ENCODE results near the gene PTPRT.

PTPRT gene

DNA sequence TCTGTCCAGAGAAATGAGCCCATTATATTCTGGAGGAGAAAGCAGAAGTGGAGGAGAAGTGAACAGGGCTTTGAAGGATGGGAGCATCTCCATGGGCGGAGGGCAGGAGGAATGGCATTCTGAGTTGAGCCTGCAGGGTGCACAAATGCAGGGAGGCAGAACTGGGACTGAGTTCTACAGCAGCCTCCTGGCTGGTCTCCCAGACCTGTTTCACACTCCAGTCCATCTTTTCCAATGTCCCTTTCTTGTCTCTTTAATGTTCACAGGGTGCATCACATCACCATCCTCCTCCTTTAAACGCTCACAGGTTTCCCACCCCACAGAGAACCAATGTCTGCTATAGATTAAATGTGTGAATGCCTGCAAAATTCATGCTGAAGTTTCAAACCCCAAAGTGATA, 302.9 kb downstream of the PTPRT start:
- Histone ChIP-seq H3K4me3 (ENCODE audit: low read depth in 1 of 5, low read length in 5 of 5) (no peak overlapping the region), H3K36me3 (ENCODE audit: control insufficient read depth in 5 of 5, insufficient read depth in 5 of 5, low read length in 5 of 5) (no peaks in the 10 kb centered on the region), H3K27me3 (ENCODE audit: control insufficient read depth in 5 of 5, insufficient read depth in 4 of 5, low read length in 5 of 5) (no peaks in the 10 kb centered on the region), H3K9me3 (ENCODE audit: control insufficient read depth in 5 of 5, low read length in 5 of 5) (no peaks in the 10 kb centered on the region), H3K27ac (ENCODE audit: low read depth, low read length) (no peak overlapping the region), H3K4me1 (ENCODE audit: control insufficient read depth in 5 of 5, insufficient read depth in 5 of 5, low read length in 5 of 5) (no peaks in the 10 kb centered on the region), H3K9ac (ENCODE audit: low read length in 5 of 5) (no peak overlapping the region)

- no peaks in the 10 kb centered on the region for H3K4me1 ChIP-seq (ENCODE audit: control insufficient read depth in 5 of 5, insufficient read depth in 5 of 5, low read length in 5 of 5)
- H3K36me3 ChIP-seq (ENCODE audit: control insufficient read depth in 5 of 5, insufficient read depth in 5 of 5, low read length in 5 of 5), result no peaks in the 10 kb centered on the region
- no peak overlapping the region for H3K27ac ChIP-seq (ENCODE audit: low read depth, low read length)
- no peaks in the 10 kb centered on the region for H3K27me3 ChIP-seq (ENCODE audit: control insufficient read depth in 5 of 5, insufficient read depth in 4 of 5, low read length in 5 of 5)
- no peak overlapping the region for H3K9ac ChIP-seq (ENCODE audit: low read length in 5 of 5)
- H3K9me3 ChIP-seq (ENCODE audit: control insufficient read depth in 5 of 5, low read length in 5 of 5), result no peaks in the 10 kb centered on the region
- no peak overlapping the region for H3K4me3 ChIP-seq (ENCODE audit: low read depth in 1 of 5, low read length in 5 of 5)
These were observed 303.7 kb downstream of the PTPRT start for GRCh38 chr20:42886046-42886445.

DNA sequence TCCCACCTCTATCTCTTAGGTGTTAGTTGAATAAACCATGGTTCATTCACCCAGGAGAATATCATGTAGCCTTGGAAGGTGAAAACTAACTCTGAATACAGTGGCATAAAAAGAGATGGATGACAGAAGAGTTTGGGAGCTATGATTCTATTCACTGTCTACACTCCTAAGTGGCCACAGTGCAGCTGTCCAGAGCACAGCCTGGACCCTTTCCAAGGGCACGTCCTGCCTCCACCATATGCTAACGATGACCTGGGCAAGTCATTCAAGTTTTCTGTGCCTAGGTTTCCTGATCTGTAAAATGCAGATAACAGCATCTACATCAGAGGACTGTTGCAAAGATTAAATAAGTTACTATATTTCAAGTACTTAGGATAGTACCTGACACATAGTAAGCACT, 314.1 kb downstream of the PTPRT start:
- Histone ChIP-seq H3K27ac (ENCODE audit: low read depth, low read length) (no peak overlapping the region), H3K27me3 (ENCODE audit: control insufficient read depth in 5 of 5, insufficient read depth in 4 of 5, low read length in 5 of 5) (no peaks in the 10 kb centered on the region), H3K36me3 (ENCODE audit: control insufficient read depth in 5 of 5, insufficient read depth in 5 of 5, low read length in 5 of 5) (no peaks in the 10 kb centered on the region), H3K9me3 (ENCODE audit: control insufficient read depth in 5 of 5, low read length in 5 of 5) (no peaks in the 10 kb centered on the region), H3K4me1 (ENCODE audit: control insufficient read depth in 5 of 5, insufficient read depth in 5 of 5, low read length in 5 of 5) (no peaks in the 10 kb centered on the region), H3K4me3 (ENCODE audit: low read depth in 1 of 5, low read length in 5 of 5) (no peak overlapping the region), H3K9ac (ENCODE audit: low read length in 5 of 5) (no peak overlapping the region)

- Histone ChIP-seq H3K27me3 (ENCODE audit: control insufficient read depth in 5 of 5, insufficient read depth in 4 of 5, low read length in 5 of 5) (no peaks in the 10 kb centered on the region), H3K36me3 (ENCODE audit: control insufficient read depth in 5 of 5, insufficient read depth in 5 of 5, low read length in 5 of 5) (no peaks in the 10 kb centered on the region), H3K4me3 (ENCODE audit: low read depth in 1 of 5, low read length in 5 of 5) (no peak overlapping the region), H3K9me3 (ENCODE audit: control insufficient read depth in 5 of 5, low read length in 5 of 5) (no peaks in the 10 kb centered on the region), H3K4me1 (ENCODE audit: control insufficient read depth in 5 of 5, insufficient read depth in 5 of 5, low read length in 5 of 5) (no peaks in the 10 kb centered on the region), H3K9ac (ENCODE audit: low read length in 5 of 5) (no peak overlapping the region), H3K27ac (ENCODE audit: low read depth, low read length) (no peak overlapping the region)
These were observed 316.4 kb downstream of the PTPRT start for GRCh38 chr20:42873259-42873658.

GRCh38 chr20:42864116-42864515, 325.6 kb downstream of the PTPRT start:
- Histone ChIP-seq H3K4me3 (ENCODE audit: low read depth in 1 of 5, low read length in 5 of 5) (no peak overlapping the region), H3K36me3 (ENCODE audit: control insufficient read depth in 5 of 5, insufficient read depth in 5 of 5, low read length in 5 of 5) (no peaks in the 10 kb centered on the region), H3K4me1 (ENCODE audit: control insufficient read depth in 5 of 5, insufficient read depth in 5 of 5, low read length in 5 of 5) (no peaks in the 10 kb centered on the region), H3K9ac (ENCODE audit: low read length in 5 of 5) (no peak overlapping the region), H3K27me3 (ENCODE audit: control insufficient read depth in 5 of 5, insufficient read depth in 4 of 5, low read length in 5 of 5) (peaks cover 0 to 5% (median 0%) of the 10 kb centered on the region in 5 donors), H3K9me3 (ENCODE audit: control insufficient read depth in 5 of 5, low read length in 5 of 5) (no peaks in the 10 kb centered on the region), H3K27ac (ENCODE audit: low read depth, low read length) (no peak overlapping the region)

- H3K27me3 ChIP-seq (ENCODE audit: control insufficient read depth in 5 of 5, insufficient read depth in 4 of 5, low read length in 5 of 5), result peaks cover 0 to 5% (median 0%) of the 10 kb centered on the region in 5 donors
- no peaks in the 10 kb centered on the region for H3K36me3 ChIP-seq (ENCODE audit: control insufficient read depth in 5 of 5, insufficient read depth in 5 of 5, low read length in 5 of 5)
- H3K4me3 ChIP-seq (ENCODE audit: low read depth in 1 of 5, low read length in 5 of 5), result no peak overlapping the region
- no peak overlapping the region for H3K9ac ChIP-seq (ENCODE audit: low read length in 5 of 5)
- H3K27ac ChIP-seq (ENCODE audit: low read depth, low read length), result no peak overlapping the region
- no peaks in the 10 kb centered on the region for H3K9me3 ChIP-seq (ENCODE audit: control insufficient read depth in 5 of 5, low read length in 5 of 5)
- H3K4me1 ChIP-seq (ENCODE audit: control insufficient read depth in 5 of 5, insufficient read depth in 5 of 5, low read length in 5 of 5), result no peaks in the 10 kb centered on the region
These were observed 327.3 kb downstream of the PTPRT start for GRCh38 chr20:42862446-42862845.

DNA sequence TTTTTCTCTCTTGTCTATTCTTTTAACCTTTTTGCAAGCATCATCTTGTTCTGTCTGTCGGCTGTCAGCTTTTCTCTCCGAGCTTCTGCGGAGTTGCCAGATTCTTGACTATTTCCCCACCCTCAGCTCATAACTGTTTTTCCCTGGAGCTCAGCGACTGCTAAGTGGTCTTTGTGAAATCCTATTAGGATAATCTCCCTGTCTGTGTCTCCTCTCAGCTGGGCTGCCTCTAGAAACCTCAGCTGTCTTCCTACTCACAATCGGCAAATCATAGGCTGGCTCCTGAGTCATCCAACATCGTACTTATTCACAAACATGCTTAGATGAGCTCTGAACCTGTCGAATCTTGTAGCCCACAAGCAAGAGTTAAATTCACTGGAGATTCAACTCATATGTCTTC, 332.3 kb downstream of the PTPRT start:
- Histone ChIP-seq H3K9me3 (ENCODE audit: control insufficient read depth in 5 of 5, low read length in 5 of 5) (no peaks in the 10 kb centered on the region), H3K4me3 (ENCODE audit: low read depth in 1 of 5, low read length in 5 of 5) (no peak overlapping the region), H3K27ac (ENCODE audit: low read depth, low read length) (no peak overlapping the region), H3K4me1 (ENCODE audit: control insufficient read depth in 5 of 5, insufficient read depth in 5 of 5, low read length in 5 of 5) (no peaks in the 10 kb centered on the region), H3K36me3 (ENCODE audit: control insufficient read depth in 5 of 5, insufficient read depth in 5 of 5, low read length in 5 of 5) (no peaks in the 10 kb centered on the region), H3K9ac (ENCODE audit: low read length in 5 of 5) (no peak overlapping the region), H3K27me3 (ENCODE audit: control insufficient read depth in 5 of 5, insufficient read depth in 4 of 5, low read length in 5 of 5) (no peaks in the 10 kb centered on the region)

- H3K9me3 ChIP-seq (ENCODE audit: control insufficient read depth in 5 of 5, low read length in 5 of 5), result no peaks in the 10 kb centered on the region
- no peaks in the 10 kb centered on the region for H3K4me1 ChIP-seq (ENCODE audit: control insufficient read depth in 5 of 5, insufficient read depth in 5 of 5, low read length in 5 of 5)
- H3K9ac ChIP-seq (ENCODE audit: low read length in 5 of 5), result no peak overlapping the region
- no peak overlapping the region for H3K27ac ChIP-seq (ENCODE audit: low read depth, low read length)
- no peaks in the 10 kb centered on the region for H3K27me3 ChIP-seq (ENCODE audit: control insufficient read depth in 5 of 5, insufficient read depth in 4 of 5, low read length in 5 of 5)
- H3K36me3 ChIP-seq (ENCODE audit: control insufficient read depth in 5 of 5, insufficient read depth in 5 of 5, low read length in 5 of 5), result no peaks in the 10 kb centered on the region
- H3K4me3 ChIP-seq (ENCODE audit: low read depth in 1 of 5, low read length in 5 of 5), result no peak overlapping the region
These were observed 333.8 kb downstream of the PTPRT start for GRCh38 chr20:42855896-42856295.

GRCh38 chr20:42852691-42853090, 337.0 kb downstream of the PTPRT start:
- Histone ChIP-seq H3K9ac (ENCODE audit: low read length in 5 of 5) (no peak overlapping the region), H3K27me3 (ENCODE audit: control insufficient read depth in 5 of 5, insufficient read depth in 4 of 5, low read length in 5 of 5) (no peaks in the 10 kb centered on the region), H3K27ac (ENCODE audit: low read depth, low read length) (no peak overlapping the region), H3K9me3 (ENCODE audit: control insufficient read depth in 5 of 5, low read length in 5 of 5) (no peaks in the 10 kb centered on the region), H3K36me3 (ENCODE audit: control insufficient read depth in 5 of 5, insufficient read depth in 5 of 5, low read length in 5 of 5) (no peaks in the 10 kb centered on the region), H3K4me3 (ENCODE audit: low read depth in 1 of 5, low read length in 5 of 5) (no peak overlapping the region), H3K4me1 (ENCODE audit: control insufficient read depth in 5 of 5, insufficient read depth in 5 of 5, low read length in 5 of 5) (no peaks in the 10 kb centered on the region)

DNA sequence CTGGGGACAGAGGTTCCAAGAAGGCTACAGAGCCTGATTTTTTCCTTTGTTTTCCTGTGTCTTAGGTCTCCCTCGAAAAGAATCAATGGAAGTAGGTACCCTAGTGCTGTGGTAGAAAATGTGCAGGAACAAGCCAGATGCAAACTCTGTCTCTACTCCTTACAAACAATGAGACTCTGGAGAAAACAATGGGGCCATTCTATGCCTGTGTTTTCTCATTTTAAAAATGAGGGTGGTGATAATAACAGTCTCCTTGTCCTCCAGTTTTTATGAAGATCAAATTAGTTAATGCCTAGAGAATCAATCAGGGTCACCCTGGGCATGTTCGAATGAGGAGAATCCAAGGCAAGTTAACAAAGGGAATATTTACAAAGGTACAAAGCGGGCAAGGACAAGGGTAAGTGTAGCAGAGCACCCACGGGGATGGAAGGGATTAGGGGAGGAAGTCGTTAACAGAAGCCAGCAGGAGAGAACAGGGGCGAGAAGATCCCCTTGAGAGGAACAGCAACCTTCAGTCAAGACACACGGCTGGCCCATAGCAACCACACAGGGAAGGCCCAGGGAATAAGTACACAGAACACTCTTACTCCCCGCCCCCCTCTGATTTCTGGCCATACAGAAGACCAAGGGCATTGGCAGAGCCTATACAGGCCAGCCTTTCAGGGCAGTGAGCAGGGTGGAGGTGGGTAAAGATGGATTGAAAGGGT, 342.8 kb downstream of the PTPRT start:
- Histone ChIP-seq H3K4me3 (ENCODE audit: low read depth in 1 of 5, low read length in 5 of 5) (no peak overlapping the region), H3K9me3 (ENCODE audit: control insufficient read depth in 5 of 5, low read length in 5 of 5) (peaks cover 0 to 8% (median 0%) of the 10 kb centered on the region in 5 donors), H3K4me1 (ENCODE audit: control insufficient read depth in 5 of 5, insufficient read depth in 5 of 5, low read length in 5 of 5) (no peaks in the 10 kb centered on the region)

More for the DNA sequence above, 342.8 kb downstream of the PTPRT start:
- peaks cover 0 to 3% (median 0%) of the 10 kb centered on the region in 5 donors for H3K27me3 ChIP-seq (ENCODE audit: control insufficient read depth in 5 of 5, insufficient read depth in 4 of 5, low read length in 5 of 5)
- H3K36me3 ChIP-seq (ENCODE audit: control insufficient read depth in 5 of 5, insufficient read depth in 5 of 5, low read length in 5 of 5), result no peaks in the 10 kb centered on the region
- H3K9ac ChIP-seq (ENCODE audit: low read length in 5 of 5), result no peak overlapping the region
- no peak overlapping the region for H3K27ac ChIP-seq (ENCODE audit: low read depth, low read length)
